Activated gamma-delta T cell treated with Interleukin-2 at 50 U/mL for 16 hours (primary cell): Measurements from ENCODE around the gene BAHCC1.

Source experiments
- DNase-seq: peaks from one replicate; pipeline ENCODE4 v3.0.0-alpha.2; 2020

BAHCC1 gene

GRCh38 chr17:81464586-81464985, 69.3 kb downstream of the BAHCC1 start:
- no peak for DNase-seq

GRCh38 chr17:81465910-81466309, 70.7 kb downstream of the BAHCC1 start:
- DNase-seq, result no peak

- DNase-seq, result no peak
These were observed 71.6 kb downstream of the BAHCC1 start for GRCh38 chr17:81466564-81467472.

GRCh38 chr17:81468111-81468769, 73.0 kb downstream of the BAHCC1 start:
- DNase-seq, result no peak

GRCh38 chr17:81468770-81469121, 73.5 kb downstream of the BAHCC1 start:
- no peak for DNase-seq

GRCh38 chr17:81469266-81469665, 74.0 kb downstream of the BAHCC1 start:
- DNase-seq, result no peak

GRCh38 chr17:81470270-81470943, 75.2 kb downstream of the BAHCC1 start:
- no peak for DNase-seq

GRCh38 chr17:81470944-81471817, 75.9 kb downstream of the BAHCC1 start:
- no peak for DNase-seq

GRCh38 chr17:81471818-81472456, 76.7 kb downstream of the BAHCC1 start:
- DNase-seq, result no peak

- DNase-seq, result no peak
These were observed 77.8 kb downstream of the BAHCC1 start for GRCh38 chr17:81473019-81473418.

GRCh38 chr17:81474958-81475357, 79.7 kb downstream of the BAHCC1 start:
- no peak for DNase-seq

GRCh38 chr17:81476097-81476496, 80.8 kb downstream of the BAHCC1 start:
- no peak for DNase-seq

GRCh38 chr17:81476635-81477034, 81.4 kb downstream of the BAHCC1 start:
- DNase-seq, result no peak

- DNase-seq, result no peak
These were observed 81.9 kb downstream of the BAHCC1 start for GRCh38 chr17:81477173-81477572.

GRCh38 chr17:81478119-81478518, 82.9 kb downstream of the BAHCC1 start:
- no peak for DNase-seq

- DNase-seq, result no peak
These were observed 84.2 kb downstream of the BAHCC1 start for GRCh38 chr17:81479175-81480071.

- no peak for DNase-seq
These were observed 85.1 kb downstream of the BAHCC1 start for GRCh38 chr17:81480140-81481072.

GRCh38 chr17:81481073-81481799, 86.0 kb downstream of the BAHCC1 start:
- peak; percentile 49 for DNase-seq

- DNase-seq, result no peak
These were observed 86.7 kb downstream of the BAHCC1 start for GRCh38 chr17:81481815-81482505.
